ENCODE results near the gene NUP210. TPM values are rescaled to one million over a fixed set of nuclear protein-coding genes. Genes with fewer than 3 reads are reported as not detected.

NUP210 gene
- total RNA-seq, 4 donors from 2014 or later, result 9.8 to 24.6 (median 17.7) TPM

DNA sequence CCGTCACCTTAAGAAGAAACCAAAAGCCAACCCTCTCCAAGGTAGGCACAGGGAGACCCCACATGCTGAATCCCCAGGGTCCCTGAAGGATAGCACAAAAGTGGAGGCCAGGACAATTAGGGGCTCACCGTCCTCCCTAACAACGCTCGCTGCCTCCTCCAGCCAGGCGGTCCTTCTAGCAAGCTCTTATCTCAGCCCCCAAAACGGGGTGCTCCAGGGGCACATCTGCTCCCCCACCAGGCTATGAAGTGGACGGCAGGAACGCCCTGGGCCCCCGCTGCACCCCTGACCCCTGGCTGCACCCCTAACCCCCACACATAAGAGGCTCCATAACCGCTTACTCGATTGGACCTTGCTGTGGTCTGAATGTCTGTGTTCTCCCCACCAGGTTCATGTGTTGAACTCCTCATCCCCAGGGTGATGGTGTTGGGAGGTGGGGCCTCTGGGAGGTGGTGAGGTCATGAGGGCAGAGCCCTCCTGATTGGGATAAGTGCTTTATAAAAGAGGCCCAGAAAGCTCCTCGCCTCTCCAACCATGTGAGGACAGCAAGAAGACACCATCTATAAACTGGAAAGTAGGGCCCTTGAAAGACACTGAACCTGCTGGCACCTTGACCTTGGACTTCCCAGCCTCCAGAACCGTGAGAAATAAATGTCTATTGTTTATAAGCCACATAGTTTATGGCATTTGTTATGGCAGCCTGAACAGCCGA is 153.3 kb downstream of the NUP210 start:
- WGBS, 2 donors, result 90% methylated on average over 14 of the region's 14 CpGs
- Histone ChIP-seq H3K4me3 (replicated peaks in 1 of 3) (no peak overlapping the region), H3K4me1 (no peaks in the 10 kb centered on the region), H3K36me3 (no peaks in the 10 kb centered on the region), H3K27me3 (no peaks in the 10 kb centered on the region), H3K9me3 (no peaks in the 10 kb centered on the region), H3K27ac (no peak overlapping the region)
- no peak for DNase-seq
- intact Hi-C loops (cut with DNase I), result no loop called here
- TF ChIP-seq CTCF (IDR thresholded peaks at IDR 0.05), result no peak
- TF ChIP-seq POLR2A (IDR thresholded peaks at IDR 0.05), result no peak

Small RNA genes within 50 kb of the gene (small RNA-seq; reads per million reads assigned to genes)
- gene AC027124.2, result not detected

Other genes with a start within 250 kb of the NUP210 start
- gene HDAC11, start 60.0 kb upstream of the NUP210 start, total RNA-seq, result 10 to 100 TPM; 18.8 to 47.5 (median 30.8) TPM
- 100 to 1,000 TPM in 1 of 4 donors, 10 to 100 TPM in 3; 75.7 to 159 (median 89.8) TPM for gene FBLN2, start 128.8 kb upstream of the NUP210 start, total RNA-seq

All from thyroid gland (tissue), 4 donors.